IPS-18c (cell line): ENCODE results near the gene ZBTB7C.
"Not testable (repeated sequence)": the region's sequence is repeated elsewhere in the genome, so short reads cannot be mapped to it uniquely, and the experiment has no call there.

Experiments used
- H3K4me3 ChIP-seq: 2 replicates; pipeline ENCODE4 v1.7.0; 2013; ENCODE audit warnings: low read depth, mild to moderate bottlenecking, low read length, moderate library complexity; ENCODE audit not compliant: insufficient read depth
- H3K9me3 ChIP-seq: one replicate; pipeline ENCODE4 v1.6.1; 2013; ENCODE audit warnings: mild to moderate bottlenecking, low read length, moderate library complexity; ENCODE audit not compliant: control insufficient read depth, insufficient read depth

Gene ZBTB7C

GRCh38 chr18:48302736-48303135, 106.4 kb downstream of the ZBTB7C start:
- no peaks in the 10 kb centered on the region for H3K9me3 ChIP-seq
- no peak overlapping the region for H3K4me3 ChIP-seq

GRCh38 chr18:48300463-48300961, 108.7 kb downstream of the ZBTB7C start:
- Histone ChIP-seq H3K9me3 (no peaks in the 10 kb centered on the region), H3K4me3 (no peak overlapping the region)

GRCh38 chr18:48297139-48297538, 112.0 kb downstream of the ZBTB7C start:
- H3K4me3 ChIP-seq: no peak overlapping the region
- no peaks in the 10 kb centered on the region for H3K9me3 ChIP-seq

GRCh38 chr18:48296581-48296980, 112.6 kb downstream of the ZBTB7C start:
- H3K9me3 ChIP-seq: no peaks in the 10 kb centered on the region
- no peak overlapping the region for H3K4me3 ChIP-seq

- no peak overlapping the region for H3K4me3 ChIP-seq
- peaks cover 2% of the 10 kb centered on the region for H3K9me3 ChIP-seq
Observed at GRCh38 chr18:48295586-48296311, 113.4 kb downstream of the ZBTB7C start.

GRCh38 chr18:48294899-48295585, 114.1 kb downstream of the ZBTB7C start:
- H3K4me3 ChIP-seq: no peak overlapping the region

GRCh38 chr18:48293954-48294898, 115.0 kb downstream of the ZBTB7C start:
- Histone ChIP-seq H3K4me3 (no peak overlapping the region), H3K9me3 (peaks cover 2% of the 10 kb centered on the region)

More at GRCh38 chr18:48294899-48295585, 114.1 kb downstream of the ZBTB7C start:
- peaks cover 2% of the 10 kb centered on the region for H3K9me3 ChIP-seq

- Histone ChIP-seq H3K9me3 (peaks cover 2% of the 10 kb centered on the region), H3K4me3 (no peak overlapping the region)
Observed at GRCh38 chr18:48292782-48293424, 116.3 kb downstream of the ZBTB7C start.

GRCh38 chr18:48292229-48292628, 117.0 kb downstream of the ZBTB7C start:
- Histone ChIP-seq H3K4me3 (no peak overlapping the region), H3K9me3 (peaks cover 2% of the 10 kb centered on the region)

GRCh38 chr18:48290162-48290926, 118.8 kb downstream of the ZBTB7C start:
- peaks cover 2% of the 10 kb centered on the region for H3K9me3 ChIP-seq
- no peak overlapping the region for H3K4me3 ChIP-seq

GRCh38 chr18:48284743-48285142, 124.4 kb downstream of the ZBTB7C start:
- no peaks in the 10 kb centered on the region for H3K9me3 ChIP-seq
- H3K4me3 ChIP-seq: no peak overlapping the region

GRCh38 chr18:48284011-48284410, 125.2 kb downstream of the ZBTB7C start:
- not testable (repeated sequence) for H3K9me3 ChIP-seq, H3K4me3 ChIP-seq

- H3K9me3 ChIP-seq, H3K4me3 ChIP-seq: not testable (repeated sequence)
Observed at GRCh38 chr18:48281460-48281859, 127.7 kb downstream of the ZBTB7C start.

- no peak overlapping the region for H3K4me3 ChIP-seq
Observed at GRCh38 chr18:48279312-48279711, 129.9 kb downstream of the ZBTB7C start.

GRCh38 chr18:48278081-48278480, 131.1 kb downstream of the ZBTB7C start:
- Histone ChIP-seq H3K9me3 (no peaks in the 10 kb centered on the region), H3K4me3 (no peak overlapping the region)

More at GRCh38 chr18:48279312-48279711, 129.9 kb downstream of the ZBTB7C start:
- no peaks in the 10 kb centered on the region for H3K9me3 ChIP-seq

- H3K9me3 ChIP-seq: no peaks in the 10 kb centered on the region
- H3K4me3 ChIP-seq: no peak overlapping the region
Observed at GRCh38 chr18:48274301-48274700, 134.9 kb downstream of the ZBTB7C start.
